Prostate gland (tissue), 2 donors: ENCODE data around the gene SHISA7.

Experiments used
- CTCF ChIP-seq, 4 experiments: fragments of 200-600 bp in 2 of 4; fragments of 450-650 bp in 2 of 4; sonication (generic) in 2 of 4; IDR thresholded peaks; 1 replicate in 3 of 4; 2 replicates in 1 of 4; pipeline ENCODE4 v1.5.1; 2016 to 2019; ENCODE audit warnings: antibody characterized with exemption in 4 of 4, mild to moderate bottlenecking in 2 of 4, moderate library complexity in 2 of 4
- POLR2AphosphoS5 ChIP-seq: sonication (generic); formaldehyde crosslinking; IDR thresholded peaks from one replicate; pipeline ENCODE4 v1.6.1; 2017; ENCODE audit warnings: antibody characterized with exemption

- TF ChIP-seq CTCF (IDR thresholded peaks at IDR 0.05) (no peak), POLR2AphosphoS5 (no peak)
Measured at GRCh38 chr19:55431183-55431582, 11.9 kb downstream of the SHISA7 start.
